ENCODE data around the gene SLC9A3.

Gene SLC9A3

DNA sequence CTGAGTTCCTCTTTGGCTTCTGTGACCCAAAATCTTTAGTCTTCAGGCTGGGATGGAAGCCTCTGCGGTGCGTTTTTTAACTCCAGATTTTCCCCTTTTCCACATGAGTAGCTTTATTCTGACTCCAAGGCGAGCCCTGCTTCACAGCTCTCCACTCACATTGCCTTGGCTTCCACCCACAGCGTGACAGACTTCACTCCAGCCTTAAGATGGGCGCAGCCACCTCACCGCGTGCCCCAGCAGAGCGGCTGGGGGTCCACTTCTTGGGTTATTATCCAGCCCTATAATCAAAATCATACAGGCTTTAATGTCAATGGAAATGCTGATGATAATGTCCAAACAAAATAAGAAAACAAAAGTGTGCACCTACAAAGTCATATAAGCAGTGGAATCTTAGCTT is 80.0 kb downstream of the SLC9A3 start:
- no peak for DNase-seq (ENCODE audit: low read depth, low spot score)

- no peak for DNase-seq (ENCODE audit: low read depth, low spot score)
These were observed 80.8 kb downstream of the SLC9A3 start for GRCh38 chr5:443239-444151.

GRCh38 chr5:442335-443238 is 81.7 kb downstream of the SLC9A3 start, which contains the start of gene EXOC3:
Gene EXOC3, plus strand, starts transcription at chr5:443176. Its CDS starts 3,030 bp downstream, at chr5:446206.
- no peak for DNase-seq (ENCODE audit: low read depth, low spot score)

- DNase-seq (ENCODE audit: low read depth, low spot score) = no peak
These were observed 82.3 kb downstream of the SLC9A3 start for GRCh38 chr5:441996-442334.

GRCh38 chr5:440401-441201 is 83.6 kb downstream of the SLC9A3 start:
- no peak for DNase-seq (ENCODE audit: low read depth, low spot score)

DNA sequence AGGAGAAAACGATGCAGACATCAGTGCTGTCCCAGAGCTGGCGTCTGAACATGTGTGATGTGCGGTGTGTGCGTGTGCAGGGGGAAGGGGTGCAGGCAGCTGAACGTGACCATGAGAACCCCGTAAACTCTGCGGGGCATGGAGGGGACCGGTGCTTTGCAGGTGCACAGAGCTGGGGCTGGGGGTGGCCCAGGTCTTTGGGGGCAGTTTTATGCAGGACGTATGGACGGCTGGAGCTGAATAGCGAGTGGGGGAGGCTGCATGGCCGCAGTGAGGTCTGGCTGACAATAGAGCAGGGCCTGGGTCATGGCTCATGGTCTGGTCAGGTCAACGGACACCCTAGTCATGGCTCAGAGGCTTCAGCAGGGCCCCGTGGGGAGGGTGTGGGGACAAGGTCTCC is 84.6 kb downstream of the SLC9A3 start:
- no peak for DNase-seq (ENCODE audit: low read depth, low spot score)

DNA sequence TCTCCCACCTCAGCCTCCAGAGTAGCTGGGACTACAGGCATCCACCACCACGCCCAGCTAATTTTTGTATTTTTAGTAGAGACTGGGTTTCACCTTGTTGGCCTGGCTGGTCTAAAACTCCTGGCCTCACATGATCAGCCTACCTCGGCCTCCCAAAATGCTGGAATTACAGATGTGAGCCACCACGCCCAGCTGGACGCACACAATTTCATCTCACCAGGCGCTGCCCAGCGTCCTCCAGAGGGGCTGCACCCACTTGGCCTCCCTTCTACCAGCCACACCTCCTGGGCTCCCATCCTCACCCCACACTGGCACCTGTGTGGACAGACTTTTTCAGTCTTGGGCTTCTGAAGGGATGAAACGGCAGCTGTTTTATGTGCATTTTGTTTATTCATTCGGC is 85.1 kb downstream of the SLC9A3 start:
- no peak for DNase-seq (ENCODE audit: low read depth, low spot score)

GRCh38 chr5:438481-438981 is 85.7 kb downstream of the SLC9A3 start:
- no peak for DNase-seq (ENCODE audit: low read depth, low spot score)

GRCh38 chr5:437281-437771 is 86.9 kb downstream of the SLC9A3 start:
- DNase-seq (ENCODE audit: low read depth, low spot score) = no peak

DNA sequence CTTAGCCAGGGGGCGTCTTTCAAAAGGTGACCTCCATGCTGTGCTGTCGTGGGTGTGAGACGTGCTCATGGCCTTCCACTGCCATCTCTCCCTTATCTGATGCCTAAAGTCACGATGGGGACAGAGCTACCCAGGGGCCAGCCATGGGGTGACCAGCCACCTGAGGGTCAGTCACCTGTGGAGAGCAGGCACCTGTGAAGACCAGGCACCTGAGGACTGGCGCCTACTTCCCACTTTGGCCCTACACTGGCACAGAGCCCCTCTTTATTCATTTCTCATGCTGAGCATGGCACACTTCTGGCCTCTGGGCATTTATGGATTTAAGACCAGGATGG is 87.6 kb downstream of the SLC9A3 start:
- DNase-seq (ENCODE audit: low read depth, low spot score) = no peak

DNA sequence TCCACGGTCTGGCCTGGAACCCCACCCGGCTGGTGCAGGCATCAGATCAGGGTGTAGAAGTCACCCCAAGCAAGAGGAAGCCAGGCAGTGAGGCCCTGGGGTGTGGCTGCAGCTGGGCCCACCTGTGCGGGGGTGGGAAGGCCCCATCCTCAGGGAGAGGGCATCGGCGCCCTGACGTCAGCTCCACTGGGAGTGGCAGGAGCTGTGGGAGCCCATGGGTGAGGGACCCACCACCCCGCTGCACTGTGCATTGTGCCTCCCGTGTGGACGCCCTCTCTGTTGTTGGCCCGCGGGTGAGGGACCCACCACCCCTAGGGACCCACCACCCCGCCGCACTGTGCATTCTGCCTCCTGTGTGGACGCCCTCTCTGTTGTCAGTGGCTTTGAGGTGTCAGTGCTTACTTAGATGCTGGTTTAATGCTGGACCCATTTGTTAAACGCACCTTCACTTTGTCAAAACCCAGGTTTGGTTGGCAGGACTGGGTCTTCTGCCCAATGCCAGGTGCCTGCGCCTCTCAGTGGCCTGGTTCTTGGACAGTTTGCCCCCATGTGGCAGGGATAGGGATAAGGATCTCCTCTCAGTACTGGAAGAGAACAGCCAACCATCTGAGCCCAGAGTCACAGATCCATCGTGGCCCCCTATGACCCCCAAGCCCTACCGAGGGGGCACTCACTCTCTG is 88.1 kb downstream of the SLC9A3 start:
- DNase-seq (ENCODE audit: low read depth, low spot score) = no peak

DNA sequence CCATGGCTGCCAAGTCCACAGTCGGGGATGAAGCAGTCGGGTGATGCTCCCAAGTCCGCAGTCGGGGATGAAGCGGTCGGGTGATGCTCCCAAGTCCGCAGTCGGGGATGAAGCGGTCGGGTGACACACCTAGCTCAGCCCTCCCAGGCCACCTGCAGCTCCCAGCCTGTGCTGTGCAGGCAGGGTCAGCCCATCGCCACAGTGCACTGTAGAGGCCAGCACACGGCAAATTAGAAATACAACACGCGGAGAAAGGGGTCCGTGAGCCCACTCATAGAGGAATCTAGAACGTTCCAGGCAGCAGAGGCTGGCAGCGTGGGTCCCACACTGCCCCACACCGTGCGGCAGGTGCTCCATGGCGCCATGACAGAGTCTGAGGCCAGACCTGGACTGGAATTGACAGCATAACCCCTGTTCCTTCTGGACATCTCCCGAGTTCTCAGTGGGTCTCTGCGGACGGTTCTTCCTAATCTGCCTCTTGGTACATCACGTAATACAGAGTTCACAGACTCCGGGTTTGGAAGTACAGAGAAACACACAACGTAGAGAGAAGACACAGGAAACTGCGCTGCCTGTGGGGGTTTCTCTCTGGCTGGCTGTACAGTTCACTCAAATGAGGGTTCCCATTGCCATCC is 89.0 kb downstream of the SLC9A3 start:
- DNase-seq (ENCODE audit: low read depth, low spot score) = no peak

DNA sequence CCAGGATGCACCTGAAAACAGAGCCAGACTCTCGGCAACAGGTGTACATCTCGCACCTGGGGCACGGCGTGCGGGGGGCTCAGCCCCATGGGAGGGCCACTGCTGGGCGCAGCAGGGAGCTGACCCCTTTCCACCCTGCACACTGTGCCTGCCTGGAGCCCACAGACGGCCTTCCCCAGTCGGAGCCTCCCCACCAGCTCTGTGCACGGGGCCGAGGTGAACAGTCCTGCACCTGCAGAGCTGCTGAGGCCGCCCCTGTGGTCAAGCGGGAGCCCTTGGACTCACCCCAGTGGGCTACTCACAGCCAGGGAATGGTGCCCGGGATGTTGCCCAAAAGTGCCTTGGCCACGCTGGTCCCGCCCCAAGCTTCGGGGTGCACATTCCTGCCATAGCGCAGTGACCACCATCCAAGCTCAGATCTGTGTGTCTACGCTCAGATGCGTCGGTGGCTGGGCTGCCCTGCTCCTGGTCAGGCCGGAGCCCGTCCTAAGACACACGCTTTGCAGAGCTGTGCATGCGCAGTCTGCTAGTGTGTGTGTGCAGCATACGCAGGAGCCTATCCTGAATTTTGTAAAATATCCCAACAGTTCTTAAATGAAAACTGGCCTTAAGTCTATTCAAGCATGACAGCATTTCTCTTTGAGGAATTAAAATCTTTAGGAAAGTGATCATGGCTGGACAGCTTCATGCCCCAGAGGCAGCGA is 89.7 kb downstream of the SLC9A3 start:
- DNase-seq (ENCODE audit: low read depth, low spot score) = no peak

DNA sequence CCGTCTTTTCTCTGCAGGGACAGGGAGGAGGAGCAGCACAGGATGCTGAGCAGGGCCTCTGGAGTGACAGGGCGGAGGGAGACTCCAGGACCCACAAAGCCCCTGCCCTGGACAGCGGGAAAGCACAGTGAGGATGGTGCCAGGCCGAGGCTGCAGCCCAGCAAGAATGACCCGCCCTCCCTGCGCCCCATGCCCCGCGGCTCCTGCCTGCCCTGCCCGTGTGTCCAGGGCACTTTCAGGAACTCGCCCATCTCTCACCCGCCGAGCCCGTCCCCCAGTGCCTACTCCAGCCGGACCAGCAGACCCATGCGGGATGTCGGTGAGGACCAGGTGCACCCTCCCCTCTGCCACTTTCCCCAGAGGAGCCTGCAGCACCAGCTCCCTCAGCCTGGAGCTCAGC is 90.4 kb downstream of the SLC9A3 start:
- no peak for DNase-seq (ENCODE audit: low read depth, low spot score)

GRCh38 chr5:432928-433791 is 91.1 kb downstream of the SLC9A3 start:
- DNase-seq (ENCODE audit: low read depth, low spot score) = no peak

- no peak for DNase-seq (ENCODE audit: low read depth, low spot score)
These were observed 91.9 kb downstream of the SLC9A3 start for GRCh38 chr5:432201-432927.

DNA sequence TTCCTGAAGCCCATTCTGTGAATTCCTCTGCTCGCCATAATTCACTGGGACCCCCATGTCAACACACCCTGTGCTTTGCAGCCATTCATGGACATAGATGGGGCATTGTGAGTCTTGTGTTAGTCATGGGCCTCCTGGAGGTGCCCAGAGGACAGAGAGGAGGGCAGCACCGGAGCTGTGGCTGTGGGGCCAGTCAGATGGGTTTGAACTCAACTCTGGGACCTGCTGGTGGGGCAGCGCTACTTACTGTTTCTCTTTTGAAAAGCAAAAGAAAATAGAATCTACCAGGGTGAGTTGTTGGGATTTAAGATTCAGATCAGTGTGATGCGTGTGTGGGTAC is 92.6 kb downstream of the SLC9A3 start:
- no peak for DNase-seq (ENCODE audit: low read depth, low spot score)

- no peak for DNase-seq (ENCODE audit: low read depth, low spot score)
These were observed 93.1 kb downstream of the SLC9A3 start for GRCh38 chr5:431001-431710.

Data from smooth muscle cell of the brain vasculature (primary cell).